Measurements from ENCODE around the gene NOS3.

The NOS3 gene

GRCh38 chr7:150947761-150948651 is 42.8 kb upstream of the NOS3 start:
- no peak for TF ChIP-seq CTCF (IDR thresholded peaks at IDR 0.05; ENCODE audit: control insufficient read depth, extremely low read depth, insufficient read depth)
- H3K4me3 ChIP-seq (ENCODE audit: low read depth, low read length) = no peak overlapping the region
- DNase-seq (ENCODE audit: low read depth) = no peak

- no peak for TF ChIP-seq CTCF (IDR thresholded peaks at IDR 0.05; ENCODE audit: control insufficient read depth, extremely low read depth, insufficient read depth)
- no peak for DNase-seq (ENCODE audit: low read depth)
- no peak overlapping the region for H3K4me3 ChIP-seq (ENCODE audit: low read depth, low read length)
Observed at GRCh38 chr7:150948791-150949251, 42.0 kb upstream of the NOS3 start.

- TF ChIP-seq CTCF (IDR thresholded peaks at IDR 0.05; ENCODE audit: control insufficient read depth, extremely low read depth, insufficient read depth) = no peak
- no peak overlapping the region for H3K4me3 ChIP-seq (ENCODE audit: low read depth, low read length)
- no peak for DNase-seq (ENCODE audit: low read depth)
Observed at GRCh38 chr7:150949564-150949963, 41.3 kb upstream of the NOS3 start.

GRCh38 chr7:150949971-150950491 is 40.8 kb upstream of the NOS3 start:
- DNase-seq (ENCODE audit: low read depth) = no peak
- H3K4me3 ChIP-seq (ENCODE audit: low read depth, low read length) = no peak overlapping the region
- no peak for TF ChIP-seq CTCF (IDR thresholded peaks at IDR 0.05; ENCODE audit: control insufficient read depth, extremely low read depth, insufficient read depth)

- no peak overlapping the region for H3K4me3 ChIP-seq (ENCODE audit: low read depth, low read length)
- no peak for DNase-seq (ENCODE audit: low read depth)
- no peak for TF ChIP-seq CTCF (IDR thresholded peaks at IDR 0.05; ENCODE audit: control insufficient read depth, extremely low read depth, insufficient read depth)
Observed at GRCh38 chr7:150950496-150951180, 40.2 kb upstream of the NOS3 start.

GRCh38 chr7:150951181-150951520 is 39.7 kb upstream of the NOS3 start:
- DNase-seq (ENCODE audit: low read depth) = no peak
- TF ChIP-seq CTCF (IDR thresholded peaks at IDR 0.05; ENCODE audit: control insufficient read depth, extremely low read depth, insufficient read depth) = no peak
- H3K4me3 ChIP-seq (ENCODE audit: low read depth, low read length) = no peak overlapping the region
